SK-N-SH (cell line): ENCODE measurements around the gene GSTM3. TPM values are rescaled to one million over a fixed set of nuclear protein-coding genes. Genes with fewer than 3 reads are reported as not detected.

Experiments
- CTCF ChIA-PET: fragments of 300-600, 350-600 bp; formaldehyde crosslinking; extraction: SDS; loops from one replicate; lab custom pipeline; 2021; lab: Yijun Ruan, JAX
- POLR2A ChIA-PET: fragments of 350-600 bp; sonication (Branson Sonifier 250); formaldehyde crosslinking; extraction: SDS; loops from one replicate; lab custom pipeline; 2020; ENCODE audit warnings: antibody characterized with exemption, inconsistent platforms; lab: Yijun Ruan, JAX
- DNase-seq: peaks from one replicate; pipeline ENCODE4 v3.0.0; 2012
- H2AFZ ChIP-seq: fragments of 200-600 bp; sonication (generic); 2 replicates; pipeline ENCODE4 v1.8.1; 2016; ENCODE audit warnings: antibody characterized with exemption, mild to moderate bottlenecking, low read depth
- H3F3A ChIP-seq: fragments of 200-600 bp; sonication (generic); replicated peaks from 2 replicates; pipeline ENCODE3; 2016; ENCODE audit warnings: antibody characterized with exemption, mild to moderate bottlenecking; ENCODE audit not compliant: insufficient read depth
- H3K27ac ChIP-seq, 2 experiments: fragments of 200-500 bp in 1 of 2; fragments of 200-600 bp in 1 of 2; sonication (Bioruptor generic) in 1 of 2; sonication (generic), shearing (Covaris generic) in 1 of 2; 2 replicates each; pipeline versions ENCODE4 v1.5.1 to v1.6.1; 2014 to 2016; ENCODE audit warnings: low read depth in 2 of 2, inconsistent platforms in 1 of 2, low read length in 1 of 2, mild to moderate bottlenecking in 1 of 2, mixed read lengths in 1 of 2
- H3K27me3 ChIP-seq: fragments of 200-600 bp; sonication (generic), shearing (Covaris generic); 2 replicates; pipeline ENCODE4 v1.6.1; 2016; ENCODE audit warnings: mixed run types; ENCODE audit not compliant: insufficient read depth
- H3K36me3 ChIP-seq, 2 experiments: fragments of 200-500 bp in 1 of 2; fragments of 200-600 bp in 1 of 2; sonication (Bioruptor generic) in 1 of 2; sonication (generic) in 1 of 2; replicated peaks in 1 of 2; 2 replicates each; pipeline versions ENCODE3 to v1.5.1; 2014 to 2016; ENCODE audit warnings: low read length in 1 of 2, mild to moderate bottlenecking in 1 of 2; ENCODE audit not compliant: insufficient read depth in 2 of 2, control insufficient read depth in 1 of 2
- H3K4me1 ChIP-seq, 2 experiments: fragments of 200-500 bp in 1 of 2; fragments of 200-600 bp in 1 of 2; sonication (Bioruptor generic) in 1 of 2; sonication (generic), shearing (Covaris generic) in 1 of 2; 2 replicates each; pipeline versions ENCODE4 v1.5.1 to v1.6.1; 2014 to 2016; ENCODE audit warnings: low read depth in 1 of 2, low read length in 1 of 2, mixed run types in 1 of 2; ENCODE audit not compliant: insufficient read depth in 2 of 2, control insufficient read depth in 1 of 2
- H3K4me2 ChIP-seq: fragments of 200-600 bp; sonication (generic), shearing (Covaris generic); 2 replicates; pipeline ENCODE4 v1.6.1; 2017; ENCODE audit warnings: mixed run types
- H3K4me3 ChIP-seq, 2 experiments: fragments of 200-500 bp in 1 of 2; fragments of 200-600 bp in 1 of 2; sonication (Bioruptor generic) in 1 of 2; sonication (generic), shearing (Covaris generic) in 1 of 2; 2 replicates each; pipeline versions ENCODE4 v1.5.1 to v1.8.1; 2014 to 2016; ENCODE audit warnings: low read depth in 2 of 2, inconsistent platforms in 1 of 2, low read length in 1 of 2, mild to moderate bottlenecking in 1 of 2, mixed read lengths in 1 of 2, moderate library complexity in 1 of 2
- H3K79me2 ChIP-seq: fragments of 200-600 bp; sonication (generic); 2 replicates; pipeline ENCODE4 v1.8.1; 2017; ENCODE audit warnings: mild to moderate bottlenecking; ENCODE audit not compliant: insufficient read depth
- H3K9ac ChIP-seq: fragments of 200-600 bp; sonication (generic); 2 replicates; pipeline ENCODE4 v1.6.1; 2017; ENCODE audit warnings: mixed run types
- H3K9me2 ChIP-seq: fragments of 200-600 bp; sonication (generic); 2 replicates; pipeline ENCODE4 v1.6.1; 2017; ENCODE audit warnings: mixed run types
- H3K9me3 ChIP-seq: fragments of 200-600 bp; sonication (generic); 2 replicates; pipeline ENCODE4 v1.6.1; 2017; ENCODE audit warnings: mixed run types, mild to moderate bottlenecking, moderate library complexity
- H4K20me1 ChIP-seq: fragments of 200-600 bp; sonication (generic); 2 replicates; pipeline ENCODE4 v1.6.1; 2017; ENCODE audit warnings: mild to moderate bottlenecking, mixed run types; ENCODE audit not compliant: insufficient read depth
- EP300 ChIP-seq, 2 experiments: IDR thresholded peaks; 2 replicates each; pipeline versions ENCODE4 v1.4.0 to v1.6.1; 2012; ENCODE audit warnings: borderline replicate concordance in 1 of 2, low read depth in 1 of 2, low read length in 1 of 2
- MEF2A ChIP-seq: IDR thresholded peaks from 2 replicates; pipeline ENCODE4 v1.4.0; 2012; ENCODE audit warnings: low read depth, borderline replicate concordance
- SMC3 ChIP-seq: IDR thresholded peaks from 2 replicates; pipeline ENCODE4 v1.6.1; 2012; ENCODE audit warnings: low read depth, low read length, improper control_type of control experiment
- WGBS: methylation state at CpG from one replicate; pipeline ENCODE4 v1.1.6; 2017; ENCODE audit warnings: low lambda C conversion rate; 5-methylcytosine and 5-hydroxymethylcytosine counted together
- polyA plus RNA-seq, 3 experiments: library from polyadenylated mRNA; depleted of rRNA; stranded (reverse); fragments of >200 nt; gene quantifications; 2 replicates each; pipeline ENCODE4 v1.2.3, GENCODE V29; 2012
- TF ChIP-seq, protein P1 (sequence below): fragments of 150-350 bp; IDR thresholded peaks from 2 replicates; pipeline ENCODE4 v1.6.1; 2017; ENCODE audit warnings: antibody characterized with exemption, low read length, low read depth, borderline replicate concordance
- TF ChIP-seq, protein P2 (sequence below): IDR thresholded peaks from 2 replicates; pipeline ENCODE4 v1.4.0; 2012; ENCODE audit warnings: low read depth, borderline replicate concordance
- TF ChIP-seq, protein P3 (sequence below): fragments of 150-350 bp; IDR thresholded peaks from 2 replicates; pipeline ENCODE4 v1.6.1; 2016; ENCODE audit warnings: mild to moderate bottlenecking, low read depth, low read length
- TF ChIP-seq, protein P4 (sequence below): IDR thresholded peaks from 2 replicates; pipeline ENCODE4 v1.4.0; 2012; ENCODE audit warnings: low read depth
- TF ChIP-seq, protein P5 (sequence below): IDR thresholded peaks from 2 replicates; pipeline ENCODE4 v1.4.0; 2012; ENCODE audit warnings: low read depth, borderline replicate concordance
- TF ChIP-seq, protein P6 (sequence below): IDR thresholded peaks from 2 replicates; pipeline ENCODE4; 2012

Gene GSTM3
- polyA plus RNA-seq, 1 of the 3 experiments (the other 2 are of a cell fraction): 86.6 TPM

DNA sequence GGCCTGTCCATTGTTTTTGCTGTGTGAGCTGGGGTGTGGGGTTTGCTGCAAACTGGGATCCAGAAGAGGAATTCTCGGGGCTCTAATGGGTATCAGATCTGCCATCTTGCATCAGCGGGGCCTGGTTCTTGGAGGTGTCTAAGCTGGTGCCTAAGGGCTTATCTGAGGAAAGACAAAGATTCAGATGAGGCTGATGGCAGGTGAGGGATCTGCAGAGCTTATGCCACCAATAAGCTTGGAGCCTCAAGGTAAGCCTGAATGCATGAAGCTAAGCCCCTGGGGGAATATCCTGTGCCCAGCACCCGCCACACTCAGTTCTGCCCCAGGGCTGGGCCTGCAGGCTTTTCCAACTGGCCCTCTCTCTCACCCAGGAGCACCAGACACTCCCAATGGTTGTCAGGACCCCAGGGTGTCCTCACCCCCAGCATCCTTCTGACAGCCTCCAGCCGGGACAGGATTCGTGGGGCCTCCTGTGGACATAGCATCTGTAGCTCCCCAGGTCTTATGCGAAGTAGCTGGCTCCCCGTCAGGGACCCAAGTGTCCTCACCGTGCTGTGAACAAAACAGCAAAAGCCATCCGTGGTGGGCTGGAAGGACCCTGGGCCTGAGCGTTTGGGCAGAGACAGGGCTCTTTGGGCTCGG, 9.5 kb upstream of the GSTM3 start:
- POLR2A ChIA-PET: interaction anchor here (0.6 kb wide), 1 partner anchor 288 kb away, joined by 3 read pairs; no protein-coding TSS in a partner anchor
- Histone ChIP-seq H3K79me2 (no peaks in the 10 kb centered on the region), H3K4me3 (no peak overlapping the region), H3F3A (no peaks in the 10 kb centered on the region), H3K9ac (no peak overlapping the region), H3K9me2 (no peaks in the 10 kb centered on the region), H3K4me1 (no peaks in the 10 kb centered on the region)
- DNase-seq: no peak
- CTCF ChIA-PET: interaction anchor here (0.8 to 1.7 kb wide), 8 partner anchors 20 to 233 kb away, joined by 3 to 10 read pairs (median 4); no protein-coding TSS in a partner anchor
- TF ChIP-seq, protein P1, sequence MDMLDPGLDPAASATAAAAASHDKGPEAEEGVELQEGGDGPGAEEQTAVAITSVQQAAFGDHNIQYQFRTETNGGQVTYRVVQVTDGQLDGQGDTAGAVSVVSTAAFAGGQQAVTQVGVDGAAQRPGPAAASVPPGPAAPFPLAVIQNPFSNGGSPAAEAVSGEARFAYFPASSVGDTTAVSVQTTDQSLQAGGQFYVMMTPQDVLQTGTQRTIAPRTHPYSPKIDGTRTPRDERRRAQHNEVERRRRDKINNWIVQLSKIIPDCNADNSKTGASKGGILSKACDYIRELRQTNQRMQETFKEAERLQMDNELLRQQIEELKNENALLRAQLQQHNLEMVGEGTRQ: no peak
- TF ChIP-seq, protein P2, sequence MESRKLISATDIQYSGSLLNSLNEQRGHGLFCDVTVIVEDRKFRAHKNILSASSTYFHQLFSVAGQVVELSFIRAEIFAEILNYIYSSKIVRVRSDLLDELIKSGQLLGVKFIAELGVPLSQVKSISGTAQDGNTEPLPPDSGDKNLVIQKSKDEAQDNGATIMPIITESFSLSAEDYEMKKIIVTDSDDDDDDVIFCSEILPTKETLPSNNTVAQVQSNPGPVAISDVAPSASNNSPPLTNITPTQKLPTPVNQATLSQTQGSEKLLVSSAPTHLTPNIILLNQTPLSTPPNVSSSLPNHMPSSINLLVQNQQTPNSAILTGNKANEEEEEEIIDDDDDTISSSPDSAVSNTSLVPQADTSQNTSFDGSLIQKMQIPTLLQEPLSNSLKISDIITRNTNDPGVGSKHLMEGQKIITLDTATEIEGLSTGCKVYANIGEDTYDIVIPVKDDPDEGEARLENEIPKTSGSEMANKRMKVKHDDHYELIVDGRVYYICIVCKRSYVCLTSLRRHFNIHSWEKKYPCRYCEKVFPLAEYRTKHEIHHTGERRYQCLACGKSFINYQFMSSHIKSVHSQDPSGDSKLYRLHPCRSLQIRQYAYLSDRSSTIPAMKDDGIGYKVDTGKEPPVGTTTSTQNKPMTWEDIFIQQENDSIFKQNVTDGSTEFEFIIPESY: no peak
- TF ChIP-seq, protein P3, sequence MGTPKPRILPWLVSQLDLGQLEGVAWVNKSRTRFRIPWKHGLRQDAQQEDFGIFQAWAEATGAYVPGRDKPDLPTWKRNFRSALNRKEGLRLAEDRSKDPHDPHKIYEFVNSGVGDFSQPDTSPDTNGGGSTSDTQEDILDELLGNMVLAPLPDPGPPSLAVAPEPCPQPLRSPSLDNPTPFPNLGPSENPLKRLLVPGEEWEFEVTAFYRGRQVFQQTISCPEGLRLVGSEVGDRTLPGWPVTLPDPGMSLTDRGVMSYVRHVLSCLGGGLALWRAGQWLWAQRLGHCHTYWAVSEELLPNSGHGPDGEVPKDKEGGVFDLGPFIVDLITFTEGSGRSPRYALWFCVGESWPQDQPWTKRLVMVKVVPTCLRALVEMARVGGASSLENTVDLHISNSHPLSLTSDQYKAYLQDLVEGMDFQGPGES: no peak
- TF ChIP-seq, protein P4, sequence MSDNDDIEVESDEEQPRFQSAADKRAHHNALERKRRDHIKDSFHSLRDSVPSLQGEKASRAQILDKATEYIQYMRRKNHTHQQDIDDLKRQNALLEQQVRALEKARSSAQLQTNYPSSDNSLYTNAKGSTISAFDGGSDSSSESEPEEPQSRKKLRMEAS: no peak
- TF ChIP-seq SMC3 (no peak), EP300 (IDR thresholded peaks at IDR 0.05; ENCODE audit: borderline replicate concordance in 1 of 2, low read depth in 1 of 2, low read length in 1 of 2) (no peak), MEF2A (no peak)
- TF ChIP-seq, protein P5, sequence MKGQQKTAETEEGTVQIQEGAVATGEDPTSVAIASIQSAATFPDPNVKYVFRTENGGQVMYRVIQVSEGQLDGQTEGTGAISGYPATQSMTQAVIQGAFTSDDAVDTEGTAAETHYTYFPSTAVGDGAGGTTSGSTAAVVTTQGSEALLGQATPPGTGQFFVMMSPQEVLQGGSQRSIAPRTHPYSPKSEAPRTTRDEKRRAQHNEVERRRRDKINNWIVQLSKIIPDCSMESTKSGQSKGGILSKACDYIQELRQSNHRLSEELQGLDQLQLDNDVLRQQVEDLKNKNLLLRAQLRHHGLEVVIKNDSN: no peak
- TF ChIP-seq, protein P6, sequence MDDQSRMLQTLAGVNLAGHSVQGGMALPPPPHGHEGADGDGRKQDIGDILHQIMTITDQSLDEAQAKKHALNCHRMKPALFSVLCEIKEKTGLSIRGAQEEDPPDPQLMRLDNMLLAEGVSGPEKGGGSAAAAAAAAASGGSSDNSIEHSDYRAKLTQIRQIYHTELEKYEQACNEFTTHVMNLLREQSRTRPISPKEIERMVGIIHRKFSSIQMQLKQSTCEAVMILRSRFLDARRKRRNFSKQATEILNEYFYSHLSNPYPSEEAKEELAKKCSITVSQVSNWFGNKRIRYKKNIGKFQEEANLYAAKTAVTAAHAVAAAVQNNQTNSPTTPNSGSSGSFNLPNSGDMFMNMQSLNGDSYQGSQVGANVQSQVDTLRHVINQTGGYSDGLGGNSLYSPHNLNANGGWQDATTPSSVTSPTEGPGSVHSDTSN: no peak
- TF ChIP-seq, all 33 proteins: peak for 0
- Histone ChIP-seq H3K4me2 (no peak overlapping the region), H4K20me1 (no peaks in the 10 kb centered on the region), H3K9me3 (no peaks in the 10 kb centered on the region), H2AFZ (no peak overlapping the region), H3K27me3 (peaks cover 10% of the 10 kb centered on the region; the same call in 1 of the 2 replicates), H3K36me3 (no peaks in the 10 kb centered on the region), H3K27ac (no peak overlapping the region)
- 49% methylated on average over 7 of the region's 11 CpGs for WGBS
